WTC11 (cell line): Measurements from ENCODE around the gene RNASE4. TPM values are rescaled to one million over a fixed set of nuclear protein-coding genes. Genes with fewer than 3 reads are reported as not detected.

Experiments
- ATAC-seq: fragments of 200-7000 bp; cut with Tn5 transposase; 2 replicates; pipeline ENCODE4 v1.10.0; 2021; ENCODE audit warnings: mild to moderate bottlenecking, moderate library complexity
- CTCF ChIA-PET: fragments of 300-600 bp; sonication (Branson Sonifier 250); formaldehyde crosslinking; loops from one replicate; lab custom pipeline; 2021; ENCODE audit warnings: antibody characterized with exemption; lab: Charles Lee
- POLR2A ChIA-PET: fragments of 350-600 bp; sonication (Branson Sonifier 250); formaldehyde crosslinking; loops from one replicate; lab custom pipeline; 2021; ENCODE audit warnings: antibody characterized with exemption; lab: Charles Lee
- DNase-seq: peaks from one replicate; pipeline ENCODE4 v3.0.0; 2021; ENCODE audit warnings: low spot score
- H3K27ac Mint-ChIP-seq: 2 replicates; pipeline ENCODE4 v1.8.0; 2021; ENCODE audit warnings: mixed read lengths
- H3K27me3 Mint-ChIP-seq: 2 replicates; pipeline ENCODE4 v1.8.0; 2021; ENCODE audit warnings: low read depth, mild to moderate bottlenecking, moderate library complexity, mixed read lengths
- H3K36me3 Mint-ChIP-seq: 2 replicates; pipeline ENCODE4 v1.8.0; 2021; ENCODE audit warnings: mixed read lengths
- H3K4me1 Mint-ChIP-seq: 2 replicates; pipeline ENCODE4 v1.8.0; 2022; ENCODE audit warnings: mixed read lengths
- H3K4me3 Mint-ChIP-seq: 2 replicates; pipeline ENCODE4 v1.8.0; 2021; ENCODE audit warnings: mild to moderate bottlenecking, moderate library complexity, mixed read lengths
- H3K9me3 Mint-ChIP-seq: 2 replicates; pipeline ENCODE4 v1.8.0; 2021; ENCODE audit warnings: mixed read lengths
- ARID4B ChIP-seq: sonication (generic); formaldehyde crosslinking; IDR thresholded peaks from 2 replicates; pipeline ENCODE4 v1.8.0; 2023; ENCODE audit warnings: missing genetic modification reagents, mild to moderate bottlenecking, borderline replicate concordance
- ATF3 ChIP-seq: sonication (generic); formaldehyde crosslinking; conservative IDR thresholded peaks from 2 replicates; pipeline ENCODE4 v1.8.1; 2022; ENCODE audit warnings: mild to moderate bottlenecking, missing genetic modification reagents
- GTF2I ChIP-seq: fragments of 250-450 bp; sonication (Bioruptor Pico); conservative IDR thresholded peaks from 2 replicates; pipeline ENCODE4 v1.4.0; 2021; ENCODE audit warnings: mild to moderate bottlenecking
- MXD4 ChIP-seq: fragments of 250-450 bp; sonication (Bioruptor Pico); IDR thresholded peaks from 2 replicates; pipeline ENCODE4 v1.8.0; 2021; ENCODE audit warnings: mild to moderate bottlenecking, moderate library complexity, borderline replicate concordance
- NFE2L1 ChIP-seq: sonication (generic); formaldehyde crosslinking; IDR thresholded peaks from 2 replicates; pipeline ENCODE4 v1.8.1; 2023; ENCODE audit warnings: missing genetic modification reagents
- NR3C1 ChIP-seq: sonication (generic); formaldehyde crosslinking; conservative IDR thresholded peaks from 2 replicates; pipeline ENCODE4 v1.8.1; 2023; ENCODE audit warnings: low read depth, mild to moderate bottlenecking, missing genetic modification reagents
- RORB ChIP-seq: fragments of 250-450 bp; sonication (Bioruptor Pico); IDR thresholded peaks from 2 replicates; pipeline ENCODE4 v1.9.0; 2021; ENCODE audit warnings: mild to moderate bottlenecking
- SMAD3 ChIP-seq: sonication (generic); formaldehyde crosslinking; IDR thresholded peaks from 2 replicates; pipeline ENCODE4 v1.8.0; 2022; ENCODE audit warnings: missing genetic modification reagents, mild to moderate bottlenecking, borderline replicate concordance
- SOX15 ChIP-seq: fragments of 250-450 bp; sonication (Bioruptor Pico); IDR thresholded peaks from 2 replicates; pipeline ENCODE4 v1.9.0; 2021; ENCODE audit warnings: mild to moderate bottlenecking
- SP1 ChIP-seq: sonication (generic); formaldehyde crosslinking; conservative IDR thresholded peaks from 2 replicates; pipeline ENCODE4 v1.8.1; 2022; ENCODE audit warnings: missing genetic modification reagents
- TP53 ChIP-seq: sonication (generic); formaldehyde crosslinking; IDR thresholded peaks from 2 replicates; pipeline ENCODE4 v1.8.1; 2023; ENCODE audit warnings: mild to moderate bottlenecking, missing genetic modification reagents
- USF2 ChIP-seq: sonication (generic); formaldehyde crosslinking; IDR thresholded peaks from 2 replicates; pipeline ENCODE4 v1.8.1; 2023; ENCODE audit warnings: mild to moderate bottlenecking, missing genetic modification reagents, moderate library complexity
- ZNF423 ChIP-seq: fragments of 250-450 bp; sonication (Bioruptor Pico); IDR thresholded peaks from 2 replicates; pipeline ENCODE4 v2.1.2; 2022; ENCODE audit warnings: mild to moderate bottlenecking, moderate library complexity
- ZSCAN18 ChIP-seq: fragments of 250-450 bp; sonication (Bioruptor Pico); IDR thresholded peaks from 2 replicates; pipeline ENCODE4 v2.1.2; 2022; ENCODE audit warnings: mild to moderate bottlenecking, moderate library complexity
- total RNA-seq: library from RNA; stranded (reverse); gene quantifications from 3 replicates; pipeline ENCODE4 v1.2.3, GENCODE V29; 2021
- TF ChIP-seq, protein P1 (sequence below): sonication (generic); formaldehyde crosslinking; IDR thresholded peaks from 2 replicates; pipeline ENCODE4 v1.8.0; 2023; ENCODE audit warnings: missing genetic modification reagents
- TF ChIP-seq, protein P2 (sequence below): sonication (generic); formaldehyde crosslinking; IDR thresholded peaks from 2 replicates; pipeline ENCODE4 v1.8.1; 2023; ENCODE audit warnings: mild to moderate bottlenecking, moderate library complexity, missing genetic modification reagents
- TF ChIP-seq, protein P3 (sequence below): sonication (generic); formaldehyde crosslinking; conservative IDR thresholded peaks from 2 replicates; pipeline ENCODE4 v1.8.1; 2023; ENCODE audit warnings: mild to moderate bottlenecking, low read depth, missing genetic modification reagents, moderate library complexity

The RNASE4 gene
- total RNA-seq, 1 experiment from 2014 or later: 2.8 TPM

DNA sequence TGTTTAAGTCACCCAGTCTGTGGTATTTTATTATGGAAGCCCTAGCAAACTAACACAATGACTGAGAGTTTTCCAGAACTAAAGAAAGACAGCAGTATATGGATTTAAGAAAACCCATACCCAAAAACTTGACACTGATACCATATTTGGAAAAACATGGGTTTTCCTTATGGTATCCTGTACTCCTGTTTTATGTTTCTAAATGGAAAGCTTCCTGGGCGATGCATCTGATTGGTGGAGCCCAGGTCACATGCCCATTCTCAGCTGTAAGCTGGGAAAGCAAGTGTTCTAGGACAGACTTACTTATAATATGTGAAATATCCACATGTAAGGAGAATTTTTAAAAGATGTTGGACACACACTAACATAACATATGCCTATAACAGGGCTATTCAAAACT is 4.5 kb upstream of the RNASE4 start (continued):
- TF ChIP-seq NFE2L1: no peak
- TF ChIP-seq ARID4B (CRISPR knock-in tag): no peak
- TF ChIP-seq, all 79 proteins: peak for 3

GRCh38 chr14:20680363-20680762 is 4.0 kb upstream of the RNASE4 start:
- ATAC-seq (no peak), DNase-seq (no peak)
- TF ChIP-seq, protein P1, sequence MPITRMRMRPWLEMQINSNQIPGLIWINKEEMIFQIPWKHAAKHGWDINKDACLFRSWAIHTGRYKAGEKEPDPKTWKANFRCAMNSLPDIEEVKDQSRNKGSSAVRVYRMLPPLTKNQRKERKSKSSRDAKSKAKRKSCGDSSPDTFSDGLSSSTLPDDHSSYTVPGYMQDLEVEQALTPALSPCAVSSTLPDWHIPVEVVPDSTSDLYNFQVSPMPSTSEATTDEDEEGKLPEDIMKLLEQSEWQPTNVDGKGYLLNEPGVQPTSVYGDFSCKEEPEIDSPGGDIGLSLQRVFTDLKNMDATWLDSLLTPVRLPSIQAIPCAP (CRISPR knock-in tag): no peak
- TF ChIP-seq SMAD3 (CRISPR knock-in tag) (no peak), ZSCAN18 (no peak), SOX15 (CRISPR knock-in tag) (no peak)
- TF ChIP-seq, protein P2, sequence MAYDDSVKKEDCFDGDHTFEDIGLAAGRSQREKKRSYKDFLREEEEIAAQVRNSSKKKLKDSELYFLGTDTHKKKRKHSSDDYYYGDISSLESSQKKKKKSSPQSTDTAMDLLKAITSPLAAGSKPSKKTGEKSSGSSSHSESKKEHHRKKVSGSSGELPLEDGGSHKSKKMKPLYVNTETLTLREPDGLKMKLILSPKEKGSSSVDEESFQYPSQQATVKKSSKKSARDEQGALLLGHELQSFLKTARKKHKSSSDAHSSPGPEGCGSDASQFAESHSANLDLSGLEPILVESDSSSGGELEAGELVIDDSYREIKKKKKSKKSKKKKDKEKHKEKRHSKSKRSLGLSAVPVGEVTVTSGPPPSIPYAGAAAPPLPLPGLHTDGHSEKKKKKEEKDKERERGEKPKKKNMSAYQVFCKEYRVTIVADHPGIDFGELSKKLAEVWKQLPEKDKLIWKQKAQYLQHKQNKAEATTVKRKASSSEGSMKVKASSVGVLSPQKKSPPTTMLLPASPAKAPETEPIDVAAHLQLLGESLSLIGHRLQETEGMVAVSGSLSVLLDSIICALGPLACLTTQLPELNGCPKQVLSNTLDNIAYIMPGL (CRISPR knock-in tag): no peak
- ChIA-PET POLR2A (interaction anchor here (3.6 kb wide), 1 partner anchor 338 kb away, joined by 24 read pairs; the partner anchor contains the start of gene PARP2), CTCF (interaction anchor here (1.3 to 8.1 kb wide), 8 partner anchors 11 to 291 kb away, joined by 4 to 106 read pairs (median 12); no protein-coding TSS in a partner anchor)
- peaks cover 3% of the 10 kb centered on the region for H3K27me3 Mint-ChIP-seq
- no peaks in the 10 kb centered on the region for H3K9me3 Mint-ChIP-seq
- no peaks in the 10 kb centered on the region for H3K36me3 Mint-ChIP-seq
- H3K4me1 Mint-ChIP-seq: peaks cover 25% of the 10 kb centered on the region
- H3K27ac Mint-ChIP-seq: no peak overlapping the region
- no peak overlapping the region for H3K4me3 Mint-ChIP-seq

DNA sequence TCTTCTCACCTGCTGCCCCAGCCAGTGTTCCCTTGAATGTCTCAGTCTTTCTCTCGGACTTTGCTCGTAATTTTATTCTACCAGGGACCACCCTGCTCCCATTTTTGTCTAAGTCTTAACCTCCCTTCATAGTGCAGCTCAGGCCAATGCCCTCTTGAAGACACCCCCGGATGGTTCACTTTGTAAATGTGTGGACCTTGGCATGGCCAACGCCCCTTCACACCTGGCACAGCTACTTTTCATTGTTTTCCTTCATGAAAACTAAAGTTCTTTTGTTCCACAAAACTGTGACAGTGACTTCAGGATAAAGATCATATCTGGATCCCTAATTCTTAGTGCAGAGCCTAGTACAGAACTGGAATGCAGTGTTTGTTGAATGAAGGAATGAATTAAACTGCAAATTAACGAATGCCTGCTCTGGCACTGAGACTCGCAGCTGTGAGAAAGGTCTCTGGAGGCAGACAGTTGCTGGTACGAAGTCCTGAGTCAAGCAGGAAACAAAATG is 3.5 kb upstream of the RNASE4 start:
- Mint-ChIP-seq H3K9me3 (no peaks in the 10 kb centered on the region), H3K4me1 (peaks cover 28% of the 10 kb centered on the region), H3K27ac (peak overlapping the region; percentile 97), H3K4me3 (no peak overlapping the region), H3K36me3 (no peaks in the 10 kb centered on the region), H3K27me3 (peaks cover 6% of the 10 kb centered on the region)
- ChIA-PET POLR2A (interaction anchor here (0.6 to 3.6 kb wide), 6 partner anchors 21 to 585 kb away, joined by 3 to 24 read pairs (median 4); partner anchors contain the start of gene PARP2), CTCF (interaction anchor here (0.6 to 8.1 kb wide), 14 partner anchors 10 to 290 kb away, joined by 3 to 106 read pairs (median 8); no protein-coding TSS in a partner anchor)
- DNase-seq (peak; percentile 38), ATAC-seq (peak; percentile 5)
- TF ChIP-seq NR3C1 (CRISPR knock-in tag) (no peak), USF2 (CRISPR knock-in tag) (no peak), ATF3 (no peak), ZNF423 (CRISPR knock-in tag) (no peak), RORB (no peak), TP53 (CRISPR knock-in tag) (no peak), MXD4 (CRISPR knock-in tag) (no peak), SOX15 (CRISPR knock-in tag) (no peak), SP1 (CRISPR knock-in tag) (no peak), GTF2I (no peak)
- TF ChIP-seq, protein P3, sequence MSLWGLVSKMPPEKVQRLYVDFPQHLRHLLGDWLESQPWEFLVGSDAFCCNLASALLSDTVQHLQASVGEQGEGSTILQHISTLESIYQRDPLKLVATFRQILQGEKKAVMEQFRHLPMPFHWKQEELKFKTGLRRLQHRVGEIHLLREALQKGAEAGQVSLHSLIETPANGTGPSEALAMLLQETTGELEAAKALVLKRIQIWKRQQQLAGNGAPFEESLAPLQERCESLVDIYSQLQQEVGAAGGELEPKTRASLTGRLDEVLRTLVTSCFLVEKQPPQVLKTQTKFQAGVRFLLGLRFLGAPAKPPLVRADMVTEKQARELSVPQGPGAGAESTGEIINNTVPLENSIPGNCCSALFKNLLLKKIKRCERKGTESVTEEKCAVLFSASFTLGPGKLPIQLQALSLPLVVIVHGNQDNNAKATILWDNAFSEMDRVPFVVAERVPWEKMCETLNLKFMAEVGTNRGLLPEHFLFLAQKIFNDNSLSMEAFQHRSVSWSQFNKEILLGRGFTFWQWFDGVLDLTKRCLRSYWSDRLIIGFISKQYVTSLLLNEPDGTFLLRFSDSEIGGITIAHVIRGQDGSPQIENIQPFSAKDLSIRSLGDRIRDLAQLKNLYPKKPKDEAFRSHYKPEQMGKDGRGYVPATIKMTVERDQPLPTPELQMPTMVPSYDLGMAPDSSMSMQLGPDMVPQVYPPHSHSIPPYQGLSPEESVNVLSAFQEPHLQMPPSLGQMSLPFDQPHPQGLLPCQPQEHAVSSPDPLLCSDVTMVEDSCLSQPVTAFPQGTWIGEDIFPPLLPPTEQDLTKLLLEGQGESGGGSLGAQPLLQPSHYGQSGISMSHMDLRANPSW: no peak
- TF ChIP-seq, protein P2 (CRISPR knock-in tag): no peak
